PFSK-1 (cell line): ENCODE data around the gene DISC1.

ENCODE experiments used
- FOXP2 ChIP-seq: optimal IDR thresholded peaks from 2 replicates; pipeline ENCODE3; 2011; ENCODE audit warnings: borderline replicate concordance, control low read depth, inconsistent platforms; ENCODE audit not compliant: insufficient read depth; ENCODE audit errors: extremely low read length, extremely low read depth
- POLR2AphosphoS5 ChIP-seq: IDR thresholded peaks from 2 replicates; pipeline ENCODE4 v1.6.1; 2012; ENCODE audit warnings: low read depth, mild to moderate bottlenecking, control low read depth, low read length, moderate library complexity
- REST ChIP-seq, 2 experiments: IDR thresholded peaks; 2 replicates each; pipeline versions ENCODE4 v1.6.1 to v1.8.0; 2011 to 2012; ENCODE audit warnings: low read depth in 2 of 2, low read length in 2 of 2, control low read depth in 1 of 2, inconsistent platforms in 1 of 2, mild to moderate bottlenecking in 1 of 2, moderate library complexity in 1 of 2; ENCODE audit not compliant: insufficient read depth in 1 of 2
- SIN3A ChIP-seq: IDR thresholded peaks from 2 replicates; pipeline ENCODE4 v1.6.1; 2012; ENCODE audit warnings: mild to moderate bottlenecking, low read length, moderate library complexity, borderline replicate concordance; ENCODE audit not compliant: insufficient read depth
- TAF1 ChIP-seq: IDR thresholded peaks from 2 replicates; pipeline ENCODE4 v1.6.1; 2012; ENCODE audit warnings: low read length, control low read depth, borderline replicate concordance; ENCODE audit not compliant: insufficient read depth

DISC1 gene

GRCh38 chr1:231862611-231863010 is 236.0 kb downstream of the DISC1 start:
- TF ChIP-seq REST (IDR thresholded peaks at IDR 0.05; ENCODE audit: insufficient read depth in 1 of 2, low read depth in 2 of 2, low read length in 2 of 2) (no peak), TAF1 (no peak), SIN3A (no peak), POLR2AphosphoS5 (no peak)

- TF ChIP-seq FOXP2: no peak
- TF ChIP-seq REST (IDR thresholded peaks at IDR 0.05; ENCODE audit: insufficient read depth in 1 of 2, low read depth in 2 of 2, low read length in 2 of 2): no peak
- no peak for TF ChIP-seq POLR2AphosphoS5
- TF ChIP-seq TAF1: no peak
- no peak for TF ChIP-seq SIN3A
Observed at GRCh38 chr1:231865331-231865730, 238.7 kb downstream of the DISC1 start.

- TF ChIP-seq TAF1 (no peak), POLR2AphosphoS5 (no peak), FOXP2 (no peak), SIN3A (no peak), REST (IDR thresholded peaks at IDR 0.05; ENCODE audit: insufficient read depth in 1 of 2, low read depth in 2 of 2, low read length in 2 of 2) (no peak)
Observed at GRCh38 chr1:231866392-231867331, 240.1 kb downstream of the DISC1 start.

- TF ChIP-seq SIN3A (no peak), FOXP2 (no peak), TAF1 (no peak), POLR2AphosphoS5 (no peak), REST (IDR thresholded peaks at IDR 0.05; ENCODE audit: insufficient read depth in 1 of 2, low read depth in 2 of 2, low read length in 2 of 2) (no peak)
Observed at GRCh38 chr1:231867607-231868006, 241.0 kb downstream of the DISC1 start.

GRCh38 chr1:231869364-231869763 is 242.8 kb downstream of the DISC1 start:
- TF ChIP-seq POLR2AphosphoS5 (no peak), TAF1 (no peak), REST (IDR thresholded peaks at IDR 0.05; ENCODE audit: insufficient read depth in 1 of 2, low read depth in 2 of 2, low read length in 2 of 2) (no peak), FOXP2 (no peak), SIN3A (no peak)
